PC-9 (cell line): ENCODE results near the gene CNTNAP1.

Experiments
- CTCF ChIP-seq: fragments of 200-600 bp; sonication (generic); conservative IDR thresholded peaks from 2 replicates; pipeline ENCODE4 v1.6.1; 2017; ENCODE audit warnings: mixed run types, antibody characterized with exemption, mild to moderate bottlenecking, moderate library complexity
- EZH2 ChIP-seq: fragments of 200-600 bp; sonication (generic); IDR thresholded peaks from 2 replicates; pipeline ENCODE4 v1.8.0; 2017; ENCODE audit warnings: antibody characterized with exemption, low read depth

GRCh38 chr17:42709561-42709960 is 27.2 kb downstream of the CNTNAP1 start:
- no peak for TF ChIP-seq CTCF
- TF ChIP-seq EZH2, result no peak
